ENCODE measurements around the gene EVA1A. TPM values are rescaled to one million over a fixed set of nuclear protein-coding genes. Genes with fewer than 3 reads are reported as not detected.

EVA1A gene
- total RNA-seq, 1 donor: 28.1 TPM

DNA sequence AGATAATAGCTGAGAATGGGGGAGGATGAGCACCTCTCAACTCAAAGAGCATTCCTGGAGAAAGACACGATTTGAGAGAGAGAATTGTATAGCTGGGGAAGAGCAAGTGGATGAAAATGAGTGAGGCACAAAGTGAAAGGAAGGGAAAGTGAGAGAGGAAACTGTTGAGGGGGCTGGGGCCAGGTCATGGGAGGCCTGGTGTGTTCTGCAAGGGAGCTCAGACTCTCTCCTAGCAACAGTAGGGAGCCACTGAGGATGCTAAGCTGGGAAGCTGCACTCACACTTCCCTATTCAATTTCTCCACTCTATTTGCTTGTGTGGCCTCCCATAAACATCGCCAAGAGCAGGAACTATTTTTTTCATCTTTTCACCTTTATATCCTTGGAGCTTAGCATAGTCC, 14.8 kb downstream of the EVA1A start:
- H3K4me3 ChIP-seq (ENCODE audit: low read depth, low read length): no peak overlapping the region
- TF ChIP-seq, protein P1, sequence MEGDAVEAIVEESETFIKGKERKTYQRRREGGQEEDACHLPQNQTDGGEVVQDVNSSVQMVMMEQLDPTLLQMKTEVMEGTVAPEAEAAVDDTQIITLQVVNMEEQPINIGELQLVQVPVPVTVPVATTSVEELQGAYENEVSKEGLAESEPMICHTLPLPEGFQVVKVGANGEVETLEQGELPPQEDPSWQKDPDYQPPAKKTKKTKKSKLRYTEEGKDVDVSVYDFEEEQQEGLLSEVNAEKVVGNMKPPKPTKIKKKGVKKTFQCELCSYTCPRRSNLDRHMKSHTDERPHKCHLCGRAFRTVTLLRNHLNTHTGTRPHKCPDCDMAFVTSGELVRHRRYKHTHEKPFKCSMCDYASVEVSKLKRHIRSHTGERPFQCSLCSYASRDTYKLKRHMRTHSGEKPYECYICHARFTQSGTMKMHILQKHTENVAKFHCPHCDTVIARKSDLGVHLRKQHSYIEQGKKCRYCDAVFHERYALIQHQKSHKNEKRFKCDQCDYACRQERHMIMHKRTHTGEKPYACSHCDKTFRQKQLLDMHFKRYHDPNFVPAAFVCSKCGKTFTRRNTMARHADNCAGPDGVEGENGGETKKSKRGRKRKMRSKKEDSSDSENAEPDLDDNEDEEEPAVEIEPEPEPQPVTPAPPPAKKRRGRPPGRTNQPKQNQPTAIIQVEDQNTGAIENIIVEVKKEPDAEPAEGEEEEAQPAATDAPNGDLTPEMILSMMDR (IDR thresholded peaks at IDR 0.05; ENCODE audit: insufficient read depth, low read length): no peak
- DNase-seq (ENCODE audit: low read depth): no peak

DNA sequence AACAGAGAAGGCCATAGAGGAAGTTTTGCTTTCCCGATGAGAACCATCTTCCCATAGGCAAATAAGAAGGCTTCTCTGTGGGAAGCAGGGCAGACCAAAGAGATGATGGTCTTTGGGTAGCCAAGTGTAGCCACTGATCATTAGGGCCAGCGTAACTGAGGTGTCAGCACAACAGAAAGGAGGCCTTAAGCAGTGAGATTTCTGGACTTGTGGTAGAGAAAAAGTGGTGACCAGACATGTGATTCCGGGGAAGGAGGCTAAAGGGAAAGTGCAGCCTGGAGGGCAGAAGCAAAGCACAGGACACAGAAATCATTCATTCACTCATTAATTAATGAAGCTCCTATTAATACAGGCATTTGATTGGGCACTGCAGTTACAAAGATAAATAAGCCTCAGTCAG, 15.4 kb downstream of the EVA1A start:
- no peak for DNase-seq (ENCODE audit: low read depth)
- TF ChIP-seq, protein P1 (IDR thresholded peaks at IDR 0.05; ENCODE audit: insufficient read depth, low read length): no peak
- H3K4me3 ChIP-seq (ENCODE audit: low read depth, low read length): no peak overlapping the region

DNA sequence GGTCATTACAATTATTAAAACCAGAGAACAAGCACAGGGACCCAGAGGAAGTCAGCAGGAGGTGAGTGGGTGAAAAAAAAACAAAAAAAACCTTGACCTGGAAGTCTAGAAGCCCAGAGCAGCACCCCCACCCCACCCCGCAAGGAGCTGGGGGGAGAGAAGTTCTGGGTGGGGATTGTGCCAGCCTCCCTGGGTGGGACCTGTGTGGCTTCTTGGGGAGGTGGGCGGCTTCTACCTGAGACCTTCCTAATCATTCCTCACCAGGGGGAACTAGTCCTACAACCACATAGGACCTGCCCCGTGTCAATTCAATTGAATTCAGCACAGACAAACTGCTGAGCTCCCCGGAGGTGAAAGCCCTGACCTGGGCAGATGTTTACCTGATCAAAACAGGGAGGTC, 17.3 kb downstream of the EVA1A start:
- H3K4me3 ChIP-seq (ENCODE audit: low read depth, low read length): no peak overlapping the region
- TF ChIP-seq, protein P1 (IDR thresholded peaks at IDR 0.05; ENCODE audit: insufficient read depth, low read length): no peak
- DNase-seq (ENCODE audit: low read depth): no peak

- TF ChIP-seq, protein P1 (IDR thresholded peaks at IDR 0.05; ENCODE audit: insufficient read depth, low read length): no peak
- no peak for DNase-seq (ENCODE audit: low read depth)
- H3K4me3 ChIP-seq (ENCODE audit: low read depth, low read length): no peak overlapping the region
Observed at GRCh38 chr2:75541430-75541829, 19.3 kb downstream of the EVA1A start.

GRCh38 chr2:75540994-75541393, 19.7 kb downstream of the EVA1A start:
- TF ChIP-seq, protein P1 (IDR thresholded peaks at IDR 0.05; ENCODE audit: insufficient read depth, low read length): no peak
- no peak for DNase-seq (ENCODE audit: low read depth)
- no peak overlapping the region for H3K4me3 ChIP-seq (ENCODE audit: low read depth, low read length)

- H3K4me3 ChIP-seq (ENCODE audit: low read depth, low read length): no peak overlapping the region
- TF ChIP-seq, protein P1 (IDR thresholded peaks at IDR 0.05; ENCODE audit: insufficient read depth, low read length): no peak
- peak; percentile 79 for DNase-seq (ENCODE audit: low read depth)
Observed at GRCh38 chr2:75539955-75540716, 20.6 kb downstream of the EVA1A start.
